Skin epidermis (tissue), 12 donors: ENCODE results near the gene SLC16A12.

Experiments
- H3K27ac ChIP-seq, 21 experiments: fragments of 200-600 bp; sonication (generic) in 11 of 21; one replicate each; pipeline ENCODE4 v1.5.0; 2020; ENCODE audit warnings: mild to moderate bottlenecking in 3 of 21, inconsistent platforms in 2 of 21, moderate library complexity in 2 of 21
- H3K4me3 ChIP-seq, 7 experiments: fragments of 200-600 bp; sonication (generic) in 2 of 7; one replicate each; pipeline ENCODE4 v1.5.0; 2020; ENCODE audit warnings: inconsistent platforms in 2 of 7, mild to moderate bottlenecking in 2 of 7, moderate library complexity in 1 of 7

The SLC16A12 gene

GRCh38 chr10:89518876-89519842 lies 16.2 kb downstream of the SLC16A12 start:
- Histone ChIP-seq H3K4me3 (no peak overlapping the region), H3K27ac (peak overlapping the region in 2 of 21 experiments; percentile 1 to 23)

GRCh38 chr10:89518108-89518507 lies 17.3 kb downstream of the SLC16A12 start:
- Histone ChIP-seq H3K4me3 (no peak overlapping the region), H3K27ac (peak overlapping the region in 3 of 21 experiments; percentile 3 to 53 (median 20))

- Histone ChIP-seq H3K27ac (peak overlapping the region in 2 of 21 experiments; percentile 28 to 42), H3K4me3 (no peak overlapping the region)
Measured at GRCh38 chr10:89516149-89516832, 19.1 kb downstream of the SLC16A12 start.

GRCh38 chr10:89515031-89515841 lies 20.2 kb downstream of the SLC16A12 start:
- no peak overlapping the region for H3K4me3 ChIP-seq
- H3K27ac ChIP-seq = peak overlapping the region in 4 of 21 experiments; percentile 9 to 64 (median 40)

- Histone ChIP-seq H3K27ac (no peak overlapping the region), H3K4me3 (no peak overlapping the region)
Measured at GRCh38 chr10:89513206-89513605, 22.2 kb downstream of the SLC16A12 start.

- Histone ChIP-seq H3K4me3 (no peak overlapping the region), H3K27ac (no peak overlapping the region)
Measured at GRCh38 chr10:89505640-89506275, 29.6 kb downstream of the SLC16A12 start.

- no peak overlapping the region for H3K4me3 ChIP-seq
- no peak overlapping the region for H3K27ac ChIP-seq
Measured at GRCh38 chr10:89504691-89505090, 30.7 kb downstream of the SLC16A12 start.

GRCh38 chr10:89503652-89504370 lies 31.6 kb downstream of the SLC16A12 start:
- Histone ChIP-seq H3K27ac (no peak overlapping the region), H3K4me3 (no peak overlapping the region)

- no peak overlapping the region for H3K27ac ChIP-seq
- no peak overlapping the region for H3K4me3 ChIP-seq
Measured at GRCh38 chr10:89503151-89503550, 32.2 kb downstream of the SLC16A12 start.

GRCh38 chr10:89502549-89502948 lies 32.8 kb downstream of the SLC16A12 start:
- Histone ChIP-seq H3K4me3 (no peak overlapping the region), H3K27ac (no peak overlapping the region)

GRCh38 chr10:89494575-89494974 lies 40.8 kb downstream of the SLC16A12 start:
- Histone ChIP-seq H3K27ac (peak overlapping the region in 1 of 21 experiments; percentile 6), H3K4me3 (no peak overlapping the region)

- H3K27ac ChIP-seq = peak overlapping the region in 1 of 21 experiments; percentile 6
- H3K4me3 ChIP-seq = no peak overlapping the region
Measured at GRCh38 chr10:89494068-89494467, 41.3 kb downstream of the SLC16A12 start.

GRCh38 chr10:89491932-89492331 lies 43.5 kb downstream of the SLC16A12 start:
- Histone ChIP-seq H3K27ac (no peak overlapping the region), H3K4me3 (no peak overlapping the region)

GRCh38 chr10:89490596-89491335 lies 44.6 kb downstream of the SLC16A12 start:
- Histone ChIP-seq H3K4me3 (no peak overlapping the region), H3K27ac (peak overlapping the region in 1 of 21 experiments; percentile 31)

GRCh38 chr10:89482256-89482655 lies 53.1 kb downstream of the SLC16A12 start:
- Histone ChIP-seq H3K4me3 (no peak overlapping the region), H3K27ac (peak overlapping the region in 4 of 21 experiments; percentile 31 to 56 (median 38))

- Histone ChIP-seq H3K27ac (peak overlapping the region in 1 of 21 experiments; percentile 56), H3K4me3 (no peak overlapping the region)
Measured at GRCh38 chr10:89481662-89482061, 53.7 kb downstream of the SLC16A12 start.

- Histone ChIP-seq H3K4me3 (no peak overlapping the region), H3K27ac (peak overlapping the region in 1 of 21 experiments; percentile 32)
Measured at GRCh38 chr10:89479771-89480446, 55.5 kb downstream of the SLC16A12 start.
